H1 (cell line): Measurements from ENCODE around the gene CCNG2. TPM values are rescaled to one million over a fixed set of nuclear protein-coding genes. Genes with fewer than 3 reads are reported as not detected.

Experiments
- CTCF ChIA-PET: fragments of 300-600 bp; sonication (Branson Sonifier 250); formaldehyde crosslinking; loops from one replicate; lab custom pipeline; 2021; ENCODE audit not compliant: partially characterized antibody; lab: Charles Lee
- POLR2A ChIA-PET: fragments of 300-600 bp; sonication (Branson Sonifier 250); formaldehyde crosslinking; loops from one replicate; lab custom pipeline; 2021; ENCODE audit warnings: inconsistent platforms; ENCODE audit not compliant: partially characterized antibody; lab: Charles Lee
- DNase-seq, 2 experiments: peaks; one replicate each; pipeline versions ENCODE4 v3.0.0 to v3.0.0-alpha.2; 2010 to 2022; ENCODE audit warnings: low spot score in 2 of 2, low read depth in 1 of 2, mixed read lengths in 1 of 2
- FAIRE-seq: peaks from 2 replicates; lab custom pipeline; 2011; peaks lifted over from hg19 to GRCh38; lab: Jason Lieb, UNC
- H2AFZ ChIP-seq: 2 replicates; pipeline ENCODE4 v1.8.1; 2012; ENCODE audit warnings: low read length, inconsistent platforms
- H2AK5ac ChIP-seq: 2 replicates; pipeline ENCODE4 v1.6.1; 2013; ENCODE audit warnings: low read depth, low read length
- H2BK120ac ChIP-seq: replicated peaks from 2 replicates; pipeline ENCODE3; 2013; ENCODE audit warnings: low read depth, low read length, inconsistent platforms
- H2BK12ac ChIP-seq: 2 replicates; pipeline ENCODE4 v1.6.1; 2013; ENCODE audit warnings: low read depth, low read length
- H2BK15ac ChIP-seq: 2 replicates; pipeline ENCODE4 v1.6.1; 2013; ENCODE audit warnings: low read length
- H2BK20ac ChIP-seq: 2 replicates; pipeline ENCODE4 v1.6.1; 2013; ENCODE audit warnings: low read length
- H2BK5ac ChIP-seq: 2 replicates; pipeline ENCODE4 v1.6.1; 2013; ENCODE audit warnings: low read depth, low read length
- H3K14ac ChIP-seq: 2 replicates; pipeline ENCODE4 v1.6.1; 2013; ENCODE audit warnings: inconsistent platforms; ENCODE audit not compliant: insufficient read length
- H3K18ac ChIP-seq: 2 replicates; pipeline ENCODE4 v1.6.1; 2013; ENCODE audit warnings: low read length; ENCODE audit errors: extremely low read depth
- H3K23ac ChIP-seq: 2 replicates; pipeline ENCODE4 v1.6.1; 2013; ENCODE audit warnings: inconsistent platforms; ENCODE audit not compliant: insufficient read length
- H3K23me2 ChIP-seq: 2 replicates; pipeline ENCODE4 v1.6.1; 2013; ENCODE audit warnings: low read depth, low read length
- H3K27ac ChIP-seq: 2 replicates; pipeline ENCODE4 v1.6.1; 2011; ENCODE audit warnings: low read depth, low read length, inconsistent platforms
- H3K27me3 ChIP-seq, 4 experiments: replicated peaks in 1 of 4; 1 replicate in 1 of 4; 2 replicates in 3 of 4; pipeline versions ENCODE4 v1.6.1 to v1.8.1; 2011 to 2013; ENCODE audit warnings: low read length in 3 of 4, mild to moderate bottlenecking in 3 of 4, inconsistent platforms in 2 of 4, mixed read lengths in 2 of 4, moderate library complexity in 1 of 4; ENCODE audit not compliant: control insufficient read depth in 3 of 4, insufficient read depth in 3 of 4; ENCODE audit errors: extremely low read depth in 1 of 4
- H3K36me3 ChIP-seq, 4 experiments: 2 replicates each; pipeline versions ENCODE4 v1.6.1 to v1.8.1; 2011 to 2013; ENCODE audit warnings: mild to moderate bottlenecking in 4 of 4, low read length in 3 of 4, moderate library complexity in 2 of 4, control low read depth in 1 of 4, inconsistent platforms in 1 of 4; ENCODE audit not compliant: insufficient read depth in 4 of 4, control insufficient read depth in 2 of 4
- H3K4ac ChIP-seq: replicated peaks from 2 replicates; pipeline ENCODE3; 2013; ENCODE audit warnings: low read length, low read depth, mixed read lengths, inconsistent platforms; ENCODE audit not compliant: insufficient read length
- H3K4me1 ChIP-seq, 4 experiments: replicated peaks in 1 of 4; 1 replicate in 1 of 4; 2 replicates in 3 of 4; pipeline versions ENCODE4 v1.6.1 to v1.8.1; 2011 to 2013; ENCODE audit warnings: low read length in 3 of 4, inconsistent platforms in 2 of 4, mixed read lengths in 1 of 4; ENCODE audit not compliant: insufficient read depth in 4 of 4, control insufficient read depth in 3 of 4
- H3K4me2 ChIP-seq, 2 experiments: 2 replicates each; pipeline versions ENCODE4 v1.6.1 to v1.8.1; 2011 to 2013; ENCODE audit warnings: low read depth in 2 of 2, low read length in 2 of 2, control low read depth in 1 of 2, inconsistent platforms in 1 of 2, mild to moderate bottlenecking in 1 of 2; ENCODE audit not compliant: insufficient read depth in 1 of 2
- H3K4me3 ChIP-seq, 4 experiments: fragments of 200-600, 300-600 bp in 1 of 4; sonication (generic), shearing (Covaris generic), sonication (Bioruptor Twin) in 1 of 4; 2 replicates each; pipeline versions ENCODE4 v1.5.1 to v1.8.1; 2011 to 2016; ENCODE audit warnings: low read length in 4 of 4, low read depth in 3 of 4, control low read depth in 2 of 4, inconsistent platforms in 2 of 4, mild to moderate bottlenecking in 2 of 4, mixed read lengths in 1 of 4, moderate library complexity in 1 of 4; ENCODE audit not compliant: insufficient read depth in 2 of 4; ENCODE audit errors: extremely low read depth in 1 of 4
- H3K56ac ChIP-seq: replicated peaks from 2 replicates; pipeline ENCODE3; 2013; ENCODE audit warnings: low read depth, mild to moderate bottlenecking, mixed read lengths, low read length, inconsistent platforms; ENCODE audit not compliant: insufficient read length
- H3K79me1 ChIP-seq: 2 replicates; pipeline ENCODE4 v1.6.1; 2013; ENCODE audit warnings: low read depth, low read length, control low read depth
- H3K79me2 ChIP-seq, 2 experiments: 2 replicates each; pipeline versions ENCODE4 v1.6.1 to v1.8.1; 2012 to 2013; ENCODE audit warnings: low read length in 2 of 2, mild to moderate bottlenecking in 2 of 2, inconsistent platforms in 1 of 2; ENCODE audit not compliant: insufficient read depth in 2 of 2, control insufficient read depth in 1 of 2
- H3K9ac ChIP-seq, 4 experiments: replicated peaks in 1 of 4; 1 replicate in 1 of 4; 2 replicates in 3 of 4; pipeline versions ENCODE4 v1.6.1 to v1.8.1; 2011 to 2013; ENCODE audit warnings: low read depth in 3 of 4, low read length in 3 of 4, control low read depth in 2 of 4, mild to moderate bottlenecking in 2 of 4, moderate library complexity in 2 of 4, inconsistent platforms in 1 of 4; ENCODE audit errors: extremely low read depth in 1 of 4
- H3K9me3 ChIP-seq, 2 experiments: 2 replicates each; pipeline versions ENCODE4 v1.6.1 to v1.8.1; 2012 to 2013; ENCODE audit warnings: mild to moderate bottlenecking in 2 of 2, moderate library complexity in 2 of 2, control low read depth in 1 of 2, inconsistent platforms in 1 of 2, low read depth in 1 of 2, low read length in 1 of 2, mixed read lengths in 1 of 2; ENCODE audit not compliant: insufficient read depth in 2 of 2
- H4K20me1 ChIP-seq, 2 experiments: replicated peaks in 1 of 2; 2 replicates each; pipeline versions ENCODE3 to v1.8.1; 2011 to 2013; ENCODE audit warnings: inconsistent platforms in 2 of 2, low read length in 2 of 2, mild to moderate bottlenecking in 1 of 2; ENCODE audit not compliant: insufficient read depth in 2 of 2, control insufficient read depth in 1 of 2
- H4K5ac ChIP-seq: 2 replicates; pipeline ENCODE4 v1.6.1; 2013; ENCODE audit warnings: low read length, low read depth, mixed read lengths, inconsistent platforms; ENCODE audit not compliant: insufficient read length
- H4K8ac ChIP-seq: 2 replicates; pipeline ENCODE4 v1.8.0; 2013; ENCODE audit warnings: mild to moderate bottlenecking, moderate library complexity, low read length, inconsistent platforms; ENCODE audit not compliant: insufficient read depth; ENCODE audit errors: extremely low read depth
- H4K91ac ChIP-seq: replicated peaks from 2 replicates; pipeline ENCODE3; 2013; ENCODE audit warnings: low read length, mixed read lengths, inconsistent platforms; ENCODE audit not compliant: insufficient read length
- BACH1 ChIP-seq: IDR thresholded peaks from 2 replicates; pipeline ENCODE4 v1.6.1; 2012; ENCODE audit warnings: low read length, improper control_type of control experiment
- CREB1 ChIP-seq: IDR thresholded peaks from 2 replicates; pipeline ENCODE4 v1.6.1; 2012; ENCODE audit warnings: inconsistent platforms
- EP300 ChIP-seq, 2 experiments: IDR thresholded peaks; 1 replicate in 1 of 2; 2 replicates in 1 of 2; pipeline ENCODE4 v1.6.1; 2011 to 2012; ENCODE audit warnings: low read depth in 2 of 2, low read length in 2 of 2, mild to moderate bottlenecking in 2 of 2, borderline replicate concordance in 1 of 2, inconsistent platforms in 1 of 2, moderate library complexity in 1 of 2
- FOSL1 ChIP-seq: IDR thresholded peaks from 2 replicates; pipeline ENCODE4 v1.6.1; 2011; ENCODE audit warnings: mild to moderate bottlenecking, low read depth, low read length, moderate library complexity; ENCODE audit not compliant: insufficient read depth
- NRF1 ChIP-seq: IDR thresholded peaks from 2 replicates; pipeline ENCODE4 v1.6.1; 2011; ENCODE audit warnings: mild to moderate bottlenecking, low read depth, low read length, improper control_type of control experiment
- POLR2AphosphoS5 ChIP-seq: IDR thresholded peaks from 2 replicates; pipeline ENCODE4 v1.6.1; 2011; ENCODE audit warnings: low read depth, low read length
- SP1 ChIP-seq: IDR thresholded peaks from 2 replicates; pipeline ENCODE4 v1.6.1; 2011; ENCODE audit warnings: low read depth, low read length
- TAF1 ChIP-seq: IDR thresholded peaks from 2 replicates; pipeline ENCODE4 v1.6.1; 2011; ENCODE audit warnings: mild to moderate bottlenecking, low read depth, low read length
- TBP ChIP-seq: IDR thresholded peaks from 2 replicates; pipeline ENCODE4 v1.6.1; 2011; ENCODE audit warnings: low read depth, low read length, improper control_type of control experiment
- TEAD4 ChIP-seq: IDR thresholded peaks from 2 replicates; pipeline ENCODE4 v1.6.1; 2012; ENCODE audit warnings: low read depth, low read length, inconsistent platforms, mixed read lengths
- WGBS, 2 experiments: shearing (Covaris generic) in 1 of 2; methylation state at CpG; one replicate each; pipeline versions ENCODE4 v1.1.6 to v1.1.7; 2013 to 2015; ENCODE audit warnings: low lambda C conversion rate in 2 of 2, mixed read lengths in 2 of 2, inconsistent platforms in 1 of 2, low coverage in 1 of 2, missing lambda C conversion rate in 1 of 2; ENCODE audit not compliant: insufficient replicate concordance in 2 of 2, insufficient coverage in 1 of 2, insufficient read length in 1 of 2; ENCODE audit errors: extremely low coverage in 1 of 2, missing lambda C conversion rate in 1 of 2; 5-methylcytosine and 5-hydroxymethylcytosine counted together
- polyA plus RNA-seq, 7 experiments: library from polyadenylated mRNA; depleted of rRNA in 3 of 7; stranded (reverse) in 5 of 7; unstranded in 2 of 7; fragments of >200 nt in 5 of 7; fragments of 200-250 nt in 2 of 7; gene quantifications; 1 replicate in 5 of 7; 2 replicates in 1 of 7; 4 replicates in 1 of 7; pipeline versions ENCODE4 v1.2.1 to v1.2.3, GENCODE V29; 2011 to 2013; ENCODE audit warnings: missing spikeins in 2 of 7, mixed read lengths in 2 of 7
- total RNA-seq: library from RNA; stranded (reverse); fragmentation: NEBNext Ultra II Directional; extraction: Animal tissue kit (Norgen Biotek cat#: 25700); gene quantifications from 2 replicates; pipeline ENCODE4 v1.2.1, GENCODE V29; 2021
- TF ChIP-seq, protein P1 (sequence below), 3 experiments: IDR thresholded peaks; 1 replicate in 2 of 3; 2 replicates in 1 of 3; pipeline versions ENCODE4 v1.5.1 to v1.6.1; 2011; ENCODE audit warnings: low read length in 3 of 3, mild to moderate bottlenecking in 3 of 3, inconsistent platforms in 2 of 3, low read depth in 1 of 3, moderate library complexity in 1 of 3; ENCODE audit not compliant: insufficient read depth in 1 of 3; ENCODE audit errors: control extremely low read depth in 1 of 3

The CCNG2 gene
- total and polyA plus RNA-seq, 2 of the 8 experiments (the other 6 are each of a cell fraction or from before 2014, with no cell fraction given), result 3.5 to 13.9 TPM

DNA sequence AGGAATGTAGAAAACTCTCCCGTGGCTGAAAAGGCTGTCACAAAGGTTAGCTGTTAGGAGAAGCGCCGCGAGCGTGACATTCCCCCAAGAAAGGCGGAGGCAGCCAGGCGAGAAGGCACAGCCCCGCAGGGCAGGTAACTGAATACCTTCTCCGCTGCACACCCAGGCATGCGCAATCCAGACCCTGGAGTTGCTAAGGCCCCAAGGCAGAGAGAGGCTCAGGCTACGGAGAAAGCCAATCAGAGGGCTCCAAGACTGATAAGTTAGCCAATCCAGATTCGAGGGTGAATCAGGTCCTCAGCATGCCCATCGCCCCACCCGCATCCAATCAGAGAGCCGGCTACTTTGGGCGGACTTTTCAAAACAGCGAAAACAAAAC lies 485 bp upstream of the CCNG2 start:
- Histone ChIP-seq H3K23me2 (peaks cover 3% of the 10 kb centered on the region; the same call in 1 of the 2 replicates), H3K27ac (peak overlapping the region; percentile 100), H3K23ac (no peak overlapping the region), H2BK20ac (no peak overlapping the region), H3K4me1 (peaks cover 0 to 6% (median 2%) of the 10 kb centered on the region in 4 experiments; a peak in 4 of 7 replicates), H2BK120ac (no peak overlapping the region), H4K91ac (no peak overlapping the region), H3K4me2 (peak overlapping the region; percentile 81 to 84), H2AFZ (no peak overlapping the region), H2BK15ac (no peak overlapping the region), H4K20me1 (peaks cover 0 to 4% of the 10 kb centered on the region in 2 experiments), H2BK5ac (peak overlapping the region; percentile 100), H3K14ac (no peak overlapping the region), H3K79me2 (peaks cover 0 to 11% of the 10 kb centered on the region in 2 experiments; a peak in 2 of 4 replicates), H4K8ac (no peak overlapping the region), H2AK5ac (no peak overlapping the region), H3K4ac (peak overlapping the region; percentile 92), H2BK12ac (peak overlapping the region; percentile 96; the same call in 1 of the 2 replicates), H4K5ac (no peak overlapping the region), H3K36me3 (peaks cover 7 to 24% (median 10%) of the 10 kb centered on the region in 4 experiments; a peak in 5 of 8 replicates), H3K27me3 (no peaks in the 10 kb centered on the region), H3K9ac (peak overlapping the region in 3 of 4 experiments; percentile 99; a peak in 6 of 7 replicates), H3K56ac (no peak overlapping the region), H3K18ac (no peak overlapping the region), H3K79me1 (no peaks in the 10 kb centered on the region), H3K4me3 (peak overlapping the region; percentile 76 to 94 (median 92)), H3K9me3 (no peaks in the 10 kb centered on the region)
- DNase-seq (peak; percentile 89 to 99), FAIRE-seq (peak; percentile 99)
- POLR2A ChIA-PET, result interaction anchor here (0.7 to 5.8 kb wide), 17 partner anchors 9 to 81 kb away, joined by 3 to 39 read pairs (median 5); partner anchors contain the start of gene CCNI
- WGBS, 2 experiments, result 1% methylated on average over 17 of the region's 17 CpGs; no CpG with 5 or more reads in 1 of the 2 experiments
- CTCF ChIA-PET, result interaction anchor here (0.6 to 1.0 kb wide), 3 partner anchors 47 to 109 kb away, joined by 3 to 5 read pairs (median 3); no protein-coding TSS in a partner anchor
- TF ChIP-seq BACH1 (0 out of 2 replicates have a peak, but pooled peaks have one; percentile 43), EP300 (IDR thresholded peaks at IDR 0.05; ENCODE audit: borderline replicate concordance in 1 of 2, low read depth in 2 of 2, low read length in 2 of 2) (no peak), FOSL1 (no peak), NRF1 (peak; percentile 86), TEAD4 (peak; percentile 79), CREB1 (peak; percentile 37; the same call in 1 of the 2 replicates), POLR2AphosphoS5 (peak; percentile 88), TAF1 (peak; percentile 76; the same call in 1 of the 2 replicates), TBP (peak; percentile 58; the same call in 1 of the 2 replicates), SP1 (peak; percentile 93)
- TF ChIP-seq, protein P1, sequence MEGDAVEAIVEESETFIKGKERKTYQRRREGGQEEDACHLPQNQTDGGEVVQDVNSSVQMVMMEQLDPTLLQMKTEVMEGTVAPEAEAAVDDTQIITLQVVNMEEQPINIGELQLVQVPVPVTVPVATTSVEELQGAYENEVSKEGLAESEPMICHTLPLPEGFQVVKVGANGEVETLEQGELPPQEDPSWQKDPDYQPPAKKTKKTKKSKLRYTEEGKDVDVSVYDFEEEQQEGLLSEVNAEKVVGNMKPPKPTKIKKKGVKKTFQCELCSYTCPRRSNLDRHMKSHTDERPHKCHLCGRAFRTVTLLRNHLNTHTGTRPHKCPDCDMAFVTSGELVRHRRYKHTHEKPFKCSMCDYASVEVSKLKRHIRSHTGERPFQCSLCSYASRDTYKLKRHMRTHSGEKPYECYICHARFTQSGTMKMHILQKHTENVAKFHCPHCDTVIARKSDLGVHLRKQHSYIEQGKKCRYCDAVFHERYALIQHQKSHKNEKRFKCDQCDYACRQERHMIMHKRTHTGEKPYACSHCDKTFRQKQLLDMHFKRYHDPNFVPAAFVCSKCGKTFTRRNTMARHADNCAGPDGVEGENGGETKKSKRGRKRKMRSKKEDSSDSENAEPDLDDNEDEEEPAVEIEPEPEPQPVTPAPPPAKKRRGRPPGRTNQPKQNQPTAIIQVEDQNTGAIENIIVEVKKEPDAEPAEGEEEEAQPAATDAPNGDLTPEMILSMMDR (IDR thresholded peaks at IDR 0.05; ENCODE audit: control extremely low read depth in 1 of 3, insufficient read depth in 1 of 3, low read depth in 1 of 3, low read length in 3 of 3), result no peak
